GM18867 (cell line): ENCODE results near the gene ZNF536.
"Not testable (repeated sequence)": the region's sequence is repeated elsewhere in the genome, so short reads cannot be mapped to it uniquely, and the experiment has no call there.

Experiments
- ATAC-seq: cut with Tn5 transposase; IDR thresholded peaks from one replicate; pipeline ENCODE4 v1.9.1; 2021; ENCODE audit warnings: mild to moderate bottlenecking, moderate library complexity; ENCODE audit not compliant: unreplicated experiment

Gene ZNF536

GRCh38 chr19:30473334-30473867 lies 101.2 kb downstream of the ZNF536 start:
- no peak for ATAC-seq

GRCh38 chr19:30476997-30477396 lies 104.8 kb downstream of the ZNF536 start:
- ATAC-seq: no peak

GRCh38 chr19:30479231-30479630 lies 107.0 kb downstream of the ZNF536 start:
- no peak for ATAC-seq

GRCh38 chr19:30480097-30480496 lies 107.9 kb downstream of the ZNF536 start:
- no peak for ATAC-seq

- no peak for ATAC-seq
Observed at GRCh38 chr19:30481063-30481462, 108.9 kb downstream of the ZNF536 start.

- ATAC-seq: no peak
Observed at GRCh38 chr19:30481823-30482222, 109.6 kb downstream of the ZNF536 start.

GRCh38 chr19:30482956-30483355 lies 110.8 kb downstream of the ZNF536 start:
- no peak for ATAC-seq

GRCh38 chr19:30486250-30486649 lies 114.1 kb downstream of the ZNF536 start:
- not testable (repeated sequence) for ATAC-seq

- ATAC-seq: no peak
Observed at GRCh38 chr19:30487178-30487577, 115.0 kb downstream of the ZNF536 start.

- no peak for ATAC-seq
Observed at GRCh38 chr19:30488191-30488590, 116.0 kb downstream of the ZNF536 start.

- no peak for ATAC-seq
Observed at GRCh38 chr19:30490760-30491159, 118.6 kb downstream of the ZNF536 start.

- ATAC-seq: no peak
Observed at GRCh38 chr19:30492586-30493270, 120.5 kb downstream of the ZNF536 start.

- no peak for ATAC-seq
Observed at GRCh38 chr19:30497034-30497433, 124.8 kb downstream of the ZNF536 start.

- not testable (repeated sequence) for ATAC-seq
Observed at GRCh38 chr19:30498085-30498484, 125.9 kb downstream of the ZNF536 start.

GRCh38 chr19:30498707-30499106 lies 126.5 kb downstream of the ZNF536 start:
- ATAC-seq: no peak

GRCh38 chr19:30504272-30504671 lies 132.1 kb downstream of the ZNF536 start:
- ATAC-seq: no peak

- no peak for ATAC-seq
Observed at GRCh38 chr19:30512176-30513081, 140.2 kb downstream of the ZNF536 start.

GRCh38 chr19:30513082-30513411 lies 140.9 kb downstream of the ZNF536 start:
- ATAC-seq: no peak

GRCh38 chr19:30516111-30516510 lies 143.9 kb downstream of the ZNF536 start:
- ATAC-seq: no peak

- no peak for ATAC-seq
Observed at GRCh38 chr19:30516531-30516930, 144.3 kb downstream of the ZNF536 start.

GRCh38 chr19:30518965-30519606 lies 146.9 kb downstream of the ZNF536 start:
- ATAC-seq: no peak
